Right lobe of liver (tissue), 4 donors: ENCODE data around the gene AP4M1.

ENCODE experiments used
- CTCF ChIP-seq, 4 donors: fragments of 200-600 bp in 3 of 4; fragments of 450-650 bp in 1 of 4; IDR thresholded peaks; one replicate each; pipeline versions ENCODE4 v1.5.1 to v1.8.0; 2016 to 2022; ENCODE audit warnings: antibody characterized with exemption in 4 of 4, mild to moderate bottlenecking in 2 of 4
- POLR2A ChIP-seq: fragments of 450-650 bp; IDR thresholded peaks from one replicate; pipeline ENCODE4 v1.6.1; 2017; ENCODE audit warnings: antibody characterized with exemption, mild to moderate bottlenecking
- donor health status: DM: no; HTN: no; CAD: no.
- donor health status: DM: no; HTN: no; CAD: no.
- donor health status: DM: no; HTN: yes; CAD: no.

- no peak for TF ChIP-seq CTCF (IDR thresholded peaks at IDR 0.05)
- no peak for TF ChIP-seq POLR2A
These were observed 41.0 kb downstream of the AP4M1 start for GRCh38 chr7:100142461-100142860.
